ENCODE results near the gene HSPA13. TPM values are rescaled to one million over a fixed set of nuclear protein-coding genes. Genes with fewer than 3 reads are reported as not detected.

Gene HSPA13
- total and polyA plus RNA-seq, 10 of the 15 experiments (the other 5 are each of a cell fraction or from before 2014, with no cell fraction given) = 10.0 to 26.9 (median 18.6) TPM

DNA sequence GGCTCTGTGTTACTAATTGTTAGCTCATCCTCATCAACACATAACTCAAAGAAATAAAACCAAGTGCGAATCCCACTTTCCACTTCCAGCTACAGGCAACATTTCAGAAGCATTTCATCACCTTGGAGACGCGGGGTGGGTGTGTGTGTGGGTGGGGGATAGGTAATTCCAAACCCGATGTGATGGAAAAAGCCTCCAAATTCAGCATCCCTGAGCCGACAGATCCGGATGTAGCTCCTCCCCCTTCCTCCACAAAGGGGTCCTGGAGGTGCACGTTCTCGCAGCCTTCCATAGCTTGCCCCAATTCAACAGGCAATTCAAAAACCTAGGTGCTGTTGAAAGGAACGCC is 486 bp downstream of the HSPA13 start:
- POLR2A ChIA-PET = interaction anchor here (0.6 to 1.8 kb wide), 5 partner anchors 12 to 482 kb away, joined by 3 to 5 read pairs (median 3); no protein-coding TSS in a partner anchor
- Histone ChIP-seq H3K9me3 (replicated peaks; ENCODE audit: control insufficient read depth, insufficient read depth, low read length) (no peaks in the 10 kb centered on the region), H3K4me3 (peak overlapping the region; percentile 95), H3K27ac (ENCODE audit: control insufficient read depth, insufficient read depth) (peak overlapping the region; percentile 73), H3K4me1 (ENCODE audit: control insufficient read depth, insufficient read depth, low read length) (0 out of 2 replicates have a peak, but pooled peaks cover 6% of the 10 kb centered on the region), H3K36me3 (ENCODE audit: control insufficient read depth in 2 of 2, insufficient read depth in 2 of 2, low read length in 1 of 2) (peaks cover 3 to 4% of the 10 kb centered on the region in 2 experiments), H4K20me1 (ENCODE audit: control insufficient read depth, insufficient read depth) (no peaks in the 10 kb centered on the region), H2AFZ (ENCODE audit: control insufficient read depth, low read depth, low read length) (peak overlapping the region; percentile 86), H3K79me2 (ENCODE audit: control insufficient read depth, insufficient read depth, low read length) (peaks cover 40% of the 10 kb centered on the region), H3K27me3 (replicated peaks in 1 of 2; ENCODE audit: control insufficient read depth in 2 of 2, insufficient read depth in 2 of 2, low read length in 1 of 2) (no peaks in the 10 kb centered on the region), H3K9ac (ENCODE audit: control insufficient read depth, insufficient read depth, low read length) (peak overlapping the region; percentile 70), H3K4me2 (ENCODE audit: control insufficient read depth, insufficient read depth) (peak overlapping the region; percentile 76)
- FAIRE-seq = no peak
- SMC1A ChIA-PET (ENCODE audit: uncharacterized antibody, unreplicated experiment) = interaction anchor here (0.6 to 2.0 kb wide), 9 partner anchors 8 to 1852 kb away, joined by 3 to 8 read pairs (median 4); no protein-coding TSS in a partner anchor
- intact Hi-C loops (cut with micrococcal nuclease; ENCODE audit: unreplicated experiment) = loop anchor here (5.0 kb wide), 1 partner anchor 685 kb away; no protein-coding TSS in a partner anchor
- RAD21 ChIA-PET (ENCODE audit: unreplicated experiment) = interaction anchor here (0.6 to 1.4 kb wide), 4 partner anchors 14 to 1074 kb away, joined by 3 to 4 read pairs (median 3); no protein-coding TSS in a partner anchor
- TF ChIP-seq SREBF2 (IDR thresholded peaks at IDR 0.05; ENCODE audit: low read length) = no peak
- no peak for ATAC-seq
- no peak for DNase-seq (ENCODE audit: low read depth, low spot score)
- in situ Hi-C loops (cut with MboI) = loop anchor here (5.0 kb wide), 1 partner anchor 1345 kb away; the partner anchor contains the start of gene USP25
- BruUV-seq (replicated peaks) = no TSS peak
- 0% methylated on average over 9 of the region's 9 CpGs for WGBS (ENCODE audit: insufficient coverage, insufficient replicate concordance, low lambda C conversion rate, missing lambda C conversion rate)
- CTCF ChIA-PET = interaction anchor here (0.7 to 1.1 kb wide), 2 partner anchors 123 to 304 kb away, joined by 4 read pairs; no protein-coding TSS in a partner anchor

GRCh38 chr21:14376854-14377253 is 6.1 kb downstream of the HSPA13 start:
- H3K4me1 ChIP-seq (ENCODE audit: control insufficient read depth, insufficient read depth, low read length) = 0 out of 2 replicates have a peak, but pooled peaks cover 4% of the 10 kb centered on the region
- peaks cover 4 to 16% of the 10 kb centered on the region in 2 experiments for H3K36me3 ChIP-seq (ENCODE audit: control insufficient read depth in 2 of 2, insufficient read depth in 2 of 2, low read length in 1 of 2)
- WGBS (ENCODE audit: insufficient coverage, insufficient replicate concordance, low lambda C conversion rate, missing lambda C conversion rate) = 97% methylated on average over 2 of the region's 2 CpGs
- in situ Hi-C loops (cut with MboI) = no loop called here
- no peak overlapping the region for H3K4me3 ChIP-seq
- no peak for TF ChIP-seq IRF4 (IDR thresholded peaks at IDR 0.05; ENCODE audit: low read depth, low read length)
- TF ChIP-seq CTCF (IDR thresholded peaks at IDR 0.05 in 2 of 3, conservative IDR thresholded peaks at IDR 0.05 in 1 of 3; ENCODE audit: control insufficient read depth in 2 of 3, extremely low read depth in 1 of 3, insufficient read depth in 1 of 3, low read depth in 3 of 3, low read length in 3 of 3) = peak in 1 of 3 experiments; percentile 20; a peak in 1 of 6 replicates
- intact Hi-C loops (cut with micrococcal nuclease; ENCODE audit: unreplicated experiment) = no loop called here
- ChIA-PET RAD21 (ENCODE audit: unreplicated experiment) (no interaction called here), CTCF (no interaction called here), POLR2A (no interaction called here), SMC1A (ENCODE audit: uncharacterized antibody, unreplicated experiment) (interaction anchor here (0.9 kb wide), 1 partner anchor 13 kb away, joined by 3 read pairs; no protein-coding TSS in a partner anchor)
- BruUV-seq (replicated peaks) = no TSS peak
- no peaks in the 10 kb centered on the region for H4K20me1 ChIP-seq (ENCODE audit: control insufficient read depth, insufficient read depth)
- no peak overlapping the region for H3K9ac ChIP-seq (ENCODE audit: control insufficient read depth, insufficient read depth, low read length)
- peaks cover 27% of the 10 kb centered on the region for H3K79me2 ChIP-seq (ENCODE audit: control insufficient read depth, insufficient read depth, low read length)
- H3K9me3 ChIP-seq (replicated peaks; ENCODE audit: control insufficient read depth, insufficient read depth, low read length) = no peaks in the 10 kb centered on the region
- FAIRE-seq = no peak
- no peak for DNase-seq (ENCODE audit: low read depth, low spot score)
- H3K4me2 ChIP-seq (ENCODE audit: control insufficient read depth, insufficient read depth) = no peak overlapping the region
- H3K27me3 ChIP-seq (replicated peaks in 1 of 2; ENCODE audit: control insufficient read depth in 2 of 2, insufficient read depth in 2 of 2, low read length in 1 of 2) = no peaks in the 10 kb centered on the region
- H3K27ac ChIP-seq (ENCODE audit: control insufficient read depth, insufficient read depth) = no peak overlapping the region
- peak; percentile 38 for ATAC-seq
- no peak overlapping the region for H2AFZ ChIP-seq (ENCODE audit: control insufficient read depth, low read depth, low read length)

All from GM12878 (cell line).